Measurements from ENCODE around the gene OPHN1. TPM values are rescaled to one million over a fixed set of nuclear protein-coding genes. Genes with fewer than 3 reads are reported as not detected.

Gene OPHN1
- total and polyA plus RNA-seq, 2 donors: 4.3 to 19.6 TPM

DNA sequence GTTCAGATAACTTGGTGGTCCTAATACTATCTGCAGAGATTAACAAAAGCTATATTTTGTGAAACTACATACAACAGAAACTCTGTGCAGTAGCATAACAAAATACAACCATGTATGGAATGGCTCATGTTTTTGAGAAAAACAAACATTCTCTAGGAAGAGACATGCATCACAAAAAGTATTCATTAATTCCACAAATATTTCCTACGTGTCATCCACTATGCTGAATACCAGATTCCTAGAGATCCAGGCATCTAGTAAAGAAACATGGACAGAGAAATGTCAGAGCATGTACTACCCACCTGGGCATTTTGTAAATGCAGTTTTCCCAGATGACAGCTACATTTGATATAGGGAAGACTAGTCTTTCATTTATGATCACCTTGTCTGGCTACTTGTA lies 248.1 kb downstream of the OPHN1 start:
- 69% methylated on average over 1 of the region's 1 CpG for WGBS
- Histone ChIP-seq H3K36me3 (ENCODE audit: insufficient read depth) (no peaks in the 10 kb centered on the region), H3K4me1 (ENCODE audit: insufficient read depth) (no peaks in the 10 kb centered on the region), H3K4me3 (ENCODE audit: low read depth, low read length) (no peak overlapping the region), H3K27ac (ENCODE audit: low read depth) (no peak overlapping the region)
- no peak for DNase-seq (ENCODE audit: extremely low spot score)

DNA sequence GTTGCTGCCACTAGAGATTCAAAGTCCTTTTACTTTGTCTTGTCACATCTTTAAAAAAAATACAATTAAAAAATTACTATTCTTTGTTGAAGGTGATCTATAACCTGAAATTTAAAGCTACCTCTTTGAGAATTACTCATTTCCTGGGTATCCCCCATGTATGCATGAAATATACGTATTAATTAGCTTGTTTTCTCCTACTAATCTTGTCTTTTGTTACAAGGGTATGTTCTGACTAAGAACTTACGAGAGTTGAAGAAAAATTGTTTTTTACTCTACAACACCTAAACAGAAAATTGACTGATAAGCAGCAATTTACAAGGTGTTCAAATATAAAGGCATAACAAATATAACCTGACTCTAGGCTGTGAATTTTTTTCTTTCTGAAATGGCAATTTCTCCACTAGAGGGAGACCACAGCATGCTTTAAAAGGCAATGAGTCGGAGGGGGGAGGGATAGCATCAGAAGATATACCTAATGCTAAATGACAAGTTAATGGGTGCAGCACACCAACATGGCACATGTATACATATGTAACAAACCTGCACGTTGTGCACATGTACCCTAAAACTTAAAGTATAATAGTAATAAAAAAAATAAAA lies 249.6 kb downstream of the OPHN1 start:
- 53% methylated on average over 4 of the region's 4 CpGs for WGBS

DNA sequence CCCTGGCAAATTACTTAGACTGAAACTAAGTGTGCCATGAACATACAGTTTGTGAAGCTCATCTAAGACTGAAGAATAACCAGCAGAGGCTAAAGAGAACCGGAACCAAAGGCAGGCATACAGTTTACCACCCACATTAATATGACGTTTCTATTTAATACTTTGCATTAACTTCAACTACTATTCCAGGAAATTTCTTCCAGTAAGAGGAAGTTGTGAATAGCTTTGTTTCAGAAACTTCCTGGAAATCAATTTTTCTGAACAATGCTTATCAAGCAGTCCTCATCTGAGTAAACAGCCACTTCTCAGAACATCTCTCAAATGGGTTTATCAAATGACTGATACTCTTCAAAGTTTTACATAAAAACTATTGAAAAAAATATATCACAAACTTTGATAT lies 252.7 kb downstream of the OPHN1 start:
- 74% methylated on average over 2 of the region's 2 CpGs for WGBS
- Histone ChIP-seq H3K27ac (ENCODE audit: low read depth) (no peak overlapping the region), H3K36me3 (ENCODE audit: insufficient read depth) (no peaks in the 10 kb centered on the region), H3K4me3 (ENCODE audit: low read depth, low read length) (no peak overlapping the region), H3K4me1 (ENCODE audit: insufficient read depth) (no peaks in the 10 kb centered on the region)
- no peak for DNase-seq (ENCODE audit: extremely low spot score)

More for the DNA sequence above, 249.6 kb downstream of the OPHN1 start:
- H3K27ac ChIP-seq (ENCODE audit: low read depth): no peak overlapping the region
- DNase-seq (ENCODE audit: extremely low spot score): no peak
- no peaks in the 10 kb centered on the region for H3K4me1 ChIP-seq (ENCODE audit: insufficient read depth)
- H3K36me3 ChIP-seq (ENCODE audit: insufficient read depth): no peaks in the 10 kb centered on the region
- no peak overlapping the region for H3K4me3 ChIP-seq (ENCODE audit: low read depth, low read length)

DNA sequence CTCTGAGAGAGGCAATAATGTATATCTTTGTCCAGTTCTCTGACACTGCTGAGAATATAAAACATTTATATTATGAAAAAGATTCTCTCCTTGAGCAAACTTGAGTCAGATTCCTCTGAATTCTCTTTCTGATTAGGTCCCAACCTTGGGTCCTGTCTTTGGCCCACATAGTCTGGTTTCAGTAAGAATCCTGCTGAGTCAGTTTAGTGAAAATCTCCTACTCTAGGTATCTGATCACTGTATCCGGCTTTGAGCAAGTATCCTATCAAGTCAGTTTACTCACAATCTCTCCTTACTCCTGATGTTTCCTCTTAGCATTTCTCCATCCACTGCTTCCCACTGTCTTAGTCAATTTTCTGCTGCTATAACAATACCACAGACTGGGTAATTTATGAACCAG lies 253.9 kb downstream of the OPHN1 start:
- no peaks in the 10 kb centered on the region for H3K4me1 ChIP-seq (ENCODE audit: insufficient read depth)
- no peak for DNase-seq (ENCODE audit: extremely low spot score)
- WGBS: 98% methylated on average over 1 of the region's 1 CpG
- no peak overlapping the region for H3K27ac ChIP-seq (ENCODE audit: low read depth)
- H3K36me3 ChIP-seq (ENCODE audit: insufficient read depth): no peaks in the 10 kb centered on the region
- no peak overlapping the region for H3K4me3 ChIP-seq (ENCODE audit: low read depth, low read length)

DNA sequence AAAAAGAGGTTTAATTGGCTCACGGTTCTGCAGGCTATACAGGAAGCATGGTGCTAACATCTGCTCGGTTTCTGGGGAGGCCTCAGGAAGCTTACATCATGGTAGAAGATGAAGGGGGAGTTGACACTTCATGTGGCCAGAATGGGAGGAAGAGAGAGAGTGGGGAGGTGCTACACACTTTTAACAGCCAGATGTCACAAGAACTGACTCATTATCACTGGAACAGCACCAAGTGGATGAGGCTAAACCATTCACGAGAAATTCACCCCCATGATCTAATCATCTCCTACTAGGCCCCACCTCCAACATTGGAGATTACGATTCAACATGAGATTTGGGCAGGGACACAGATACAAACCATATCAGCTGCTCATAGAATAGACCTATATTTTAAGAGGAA lies 255.8 kb downstream of the OPHN1 start:
- DNase-seq (ENCODE audit: extremely low spot score): no peak
- Histone ChIP-seq H3K36me3 (ENCODE audit: insufficient read depth) (no peaks in the 10 kb centered on the region), H3K4me1 (ENCODE audit: insufficient read depth) (no peaks in the 10 kb centered on the region), H3K4me3 (ENCODE audit: low read depth, low read length) (no peak overlapping the region), H3K27ac (ENCODE audit: low read depth) (no peak overlapping the region)
- 81% methylated on average over 4 of the region's 4 CpGs for WGBS

DNA sequence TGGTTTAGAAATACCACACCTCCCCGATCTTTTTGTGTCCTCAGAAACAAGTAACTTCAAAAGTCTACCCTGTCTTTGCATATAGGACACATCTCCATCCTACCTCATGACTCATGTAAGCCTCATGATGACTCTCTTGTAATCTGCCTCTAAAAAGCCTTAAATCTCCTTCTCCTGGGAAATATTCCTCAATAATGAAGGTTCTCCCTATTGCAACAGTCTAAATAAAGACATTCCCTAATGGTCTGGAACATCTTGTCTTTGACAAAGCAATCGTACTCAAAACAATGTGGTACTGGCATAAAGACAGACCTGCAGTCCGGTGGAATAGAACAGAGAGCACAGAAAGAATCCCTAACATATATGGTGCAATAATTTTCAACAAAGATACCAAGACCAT lies 257.7 kb downstream of the OPHN1 start:
- Histone ChIP-seq H3K27ac (ENCODE audit: low read depth) (no peak overlapping the region), H3K4me3 (ENCODE audit: low read depth, low read length) (no peak overlapping the region), H3K4me1 (ENCODE audit: insufficient read depth) (no peaks in the 10 kb centered on the region), H3K36me3 (ENCODE audit: insufficient read depth) (no peaks in the 10 kb centered on the region)
- 77% methylated on average over 3 of the region's 3 CpGs for WGBS
- DNase-seq (ENCODE audit: extremely low spot score): no peak

DNA sequence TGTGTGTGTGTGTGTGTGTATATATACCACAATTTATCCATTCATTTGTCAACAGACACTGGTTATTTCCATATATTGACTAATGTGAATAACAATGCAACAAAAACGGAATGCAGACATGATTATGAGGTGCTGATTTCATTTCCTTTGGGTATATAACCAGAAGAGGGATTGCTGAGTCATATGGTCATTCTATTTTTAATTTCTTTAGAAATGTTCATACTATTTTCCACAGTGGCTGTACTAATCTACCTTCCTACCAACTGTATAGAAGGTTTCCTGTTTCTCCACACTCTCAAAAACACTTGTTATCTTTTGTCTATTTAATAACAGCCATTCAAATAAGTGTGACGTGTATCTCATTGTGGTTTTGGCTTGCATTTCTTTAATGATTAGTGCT lies 269.9 kb downstream of the OPHN1 start:
- no peak overlapping the region for H3K27ac ChIP-seq (ENCODE audit: low read depth)
- H3K4me3 ChIP-seq (ENCODE audit: low read depth, low read length): no peak overlapping the region
- 64% methylated on average over 2 of the region's 2 CpGs for WGBS
- DNase-seq (ENCODE audit: extremely low spot score): no peak
- no peaks in the 10 kb centered on the region for H3K4me1 ChIP-seq (ENCODE audit: insufficient read depth)
- no peaks in the 10 kb centered on the region for H3K36me3 ChIP-seq (ENCODE audit: insufficient read depth)

DNA sequence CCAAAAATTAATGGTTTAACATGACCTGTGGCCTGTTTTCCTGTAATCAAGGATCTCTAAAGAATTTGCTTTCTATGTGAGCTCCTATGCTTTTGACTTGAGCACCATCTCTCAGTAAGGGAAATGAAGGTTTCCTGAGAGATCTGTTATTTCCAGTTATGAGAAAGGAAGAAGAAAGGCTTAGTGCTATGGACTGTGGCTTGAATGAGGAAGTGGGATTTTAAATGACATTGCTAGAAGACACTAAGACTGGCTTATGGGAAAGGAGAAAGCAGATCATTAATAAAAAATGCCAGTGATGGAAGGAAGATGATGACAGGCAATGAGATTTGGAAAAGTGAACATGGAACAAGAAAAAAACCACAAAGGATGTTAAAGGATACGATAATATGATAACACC lies 285.4 kb downstream of the OPHN1 start:
- WGBS: 59% methylated on average over 1 of the region's 1 CpG
- no peak for DNase-seq (ENCODE audit: extremely low spot score)
- Histone ChIP-seq H3K4me1 (ENCODE audit: insufficient read depth) (no peaks in the 10 kb centered on the region), H3K4me3 (ENCODE audit: low read depth, low read length) (no peak overlapping the region), H3K27ac (ENCODE audit: low read depth) (no peak overlapping the region), H3K36me3 (ENCODE audit: insufficient read depth) (no peaks in the 10 kb centered on the region)

DNA sequence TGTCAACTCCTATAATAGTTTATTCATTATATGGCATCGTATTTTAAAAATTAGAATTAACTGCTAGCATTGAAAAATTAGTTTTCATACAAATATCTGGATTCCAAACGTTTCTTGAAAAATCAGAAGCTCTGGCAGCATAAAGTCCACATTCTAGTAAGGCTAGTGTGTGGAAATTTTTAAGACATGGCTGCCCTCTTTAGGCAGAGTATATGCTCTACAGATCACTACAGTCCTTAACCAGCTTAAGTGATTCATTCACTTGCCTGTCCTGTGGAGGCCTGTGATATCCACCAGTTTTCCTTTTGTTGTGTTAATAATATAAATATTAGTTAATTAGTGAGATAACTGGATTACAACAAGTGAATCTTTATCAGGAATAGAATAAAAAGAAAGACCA lies 287.2 kb downstream of the OPHN1 start:
- H3K4me3 ChIP-seq (ENCODE audit: low read depth, low read length): no peak overlapping the region
- 13% methylated on average over 2 of the region's 2 CpGs for WGBS
- DNase-seq (ENCODE audit: extremely low spot score): no peak
- H3K4me1 ChIP-seq (ENCODE audit: insufficient read depth): no peaks in the 10 kb centered on the region
- H3K36me3 ChIP-seq (ENCODE audit: insufficient read depth): no peaks in the 10 kb centered on the region
- H3K27ac ChIP-seq (ENCODE audit: low read depth): no peak overlapping the region

DNA sequence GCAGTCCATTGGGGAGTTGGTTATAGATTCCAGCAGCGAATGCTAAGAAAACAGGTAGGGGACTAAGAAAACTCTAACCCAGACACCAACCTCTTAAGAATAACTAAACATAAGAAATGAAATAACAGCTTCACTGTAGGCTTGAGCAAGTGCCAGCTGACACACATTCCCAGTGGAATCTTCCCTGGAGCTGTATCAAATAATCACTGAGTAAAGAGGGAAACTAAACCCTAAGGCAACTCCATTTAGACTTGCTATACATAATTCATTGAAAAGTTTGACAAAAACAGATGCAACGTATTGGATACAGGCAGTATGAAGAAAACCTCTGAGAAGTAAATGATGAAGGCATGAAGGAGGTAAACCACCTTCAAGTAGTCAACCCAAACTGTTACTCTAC lies 293.5 kb downstream of the OPHN1 start:
- Histone ChIP-seq H3K36me3 (ENCODE audit: insufficient read depth) (no peaks in the 10 kb centered on the region), H3K27ac (ENCODE audit: low read depth) (no peak overlapping the region), H3K4me1 (ENCODE audit: insufficient read depth) (no peaks in the 10 kb centered on the region), H3K4me3 (ENCODE audit: low read depth, low read length) (no peak overlapping the region)
- DNase-seq (ENCODE audit: extremely low spot score): no peak
- WGBS: 69% methylated on average over 2 of the region's 2 CpGs

DNA sequence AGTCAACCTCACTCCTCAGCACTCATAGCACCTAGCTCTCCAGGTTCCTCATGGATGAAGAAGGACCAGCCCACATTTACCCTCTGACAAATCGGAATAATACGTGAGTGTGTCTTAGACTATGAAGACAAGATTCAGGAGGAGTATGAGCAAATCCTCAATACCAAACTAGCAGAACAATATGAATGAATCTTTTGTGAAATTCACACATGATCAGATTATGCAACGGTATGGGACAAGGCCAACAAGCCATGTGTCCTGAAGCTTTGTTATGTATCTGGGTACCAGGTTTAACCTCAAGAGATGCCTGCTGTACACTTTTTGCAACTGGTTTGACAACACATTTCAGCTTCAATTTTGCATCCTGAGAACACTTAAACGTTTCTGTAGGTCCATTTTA lies 300.1 kb downstream of the OPHN1 start:
- DNase-seq (ENCODE audit: extremely low spot score): no peak
- no peaks in the 10 kb centered on the region for H3K4me1 ChIP-seq (ENCODE audit: insufficient read depth)
- H3K27ac ChIP-seq (ENCODE audit: low read depth): no peak overlapping the region
- H3K4me3 ChIP-seq (ENCODE audit: low read depth, low read length): no peak overlapping the region
- H3K36me3 ChIP-seq (ENCODE audit: insufficient read depth): no peaks in the 10 kb centered on the region
- WGBS: 89% methylated on average over 4 of the region's 4 CpGs

DNA sequence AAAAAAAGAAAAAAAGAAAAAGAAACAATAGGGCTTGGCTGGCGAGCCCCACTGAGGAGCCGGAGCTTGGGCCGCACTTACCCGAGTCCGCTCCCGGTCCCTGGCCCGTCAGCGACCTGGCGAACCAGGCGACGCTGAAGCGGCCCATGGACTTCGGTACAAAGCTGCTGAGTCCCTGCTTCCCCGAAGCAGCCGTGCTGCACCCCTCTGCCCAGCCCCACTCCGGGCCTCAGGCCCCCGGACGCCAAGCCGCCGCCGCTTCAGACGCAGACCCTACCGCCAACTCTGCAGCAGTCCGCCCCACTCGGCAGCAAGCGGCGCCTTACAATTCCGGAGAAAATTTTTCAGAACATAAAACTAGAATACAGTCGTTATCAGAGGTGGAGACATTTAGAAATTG lies 300.5 kb downstream of the OPHN1 start:
- no peak overlapping the region for H3K4me3 ChIP-seq (ENCODE audit: low read depth, low read length)
- H3K27ac ChIP-seq (ENCODE audit: low read depth): no peak overlapping the region
- H3K4me1 ChIP-seq (ENCODE audit: insufficient read depth): no peaks in the 10 kb centered on the region
- H3K36me3 ChIP-seq (ENCODE audit: insufficient read depth): no peaks in the 10 kb centered on the region
- no peak for DNase-seq (ENCODE audit: extremely low spot score)
- 98% methylated on average over 29 of the region's 29 CpGs for WGBS

DNA sequence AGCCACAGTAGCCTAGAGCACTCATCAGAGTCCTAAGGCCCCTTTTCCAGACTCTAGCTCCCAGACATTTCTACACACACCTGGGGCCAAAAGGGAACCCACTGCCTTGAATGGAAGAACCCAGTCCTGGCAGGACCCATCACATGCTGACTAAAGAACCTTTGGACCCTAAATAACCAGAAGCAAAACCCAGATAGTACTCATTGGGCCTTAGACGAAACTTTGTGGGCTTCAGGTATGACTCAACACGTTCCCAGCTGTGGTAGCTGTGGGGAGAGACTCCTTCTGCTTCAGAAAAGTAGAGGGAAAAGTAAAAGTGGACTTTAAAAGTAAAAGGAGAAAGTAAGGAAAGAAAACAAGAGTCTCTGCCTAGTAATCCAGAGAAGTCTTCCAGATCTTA lies 311.5 kb downstream of the OPHN1 start:
- Histone ChIP-seq H3K27ac (ENCODE audit: low read depth) (no peak overlapping the region), H3K4me3 (ENCODE audit: low read depth, low read length) (no peak overlapping the region), H3K4me1 (ENCODE audit: insufficient read depth) (no peaks in the 10 kb centered on the region), H3K36me3 (ENCODE audit: insufficient read depth) (peaks cover 3% of the 10 kb centered on the region)
- DNase-seq (ENCODE audit: extremely low spot score): no peak
- WGBS: 89% methylated on average over 2 of the region's 2 CpGs

DNA sequence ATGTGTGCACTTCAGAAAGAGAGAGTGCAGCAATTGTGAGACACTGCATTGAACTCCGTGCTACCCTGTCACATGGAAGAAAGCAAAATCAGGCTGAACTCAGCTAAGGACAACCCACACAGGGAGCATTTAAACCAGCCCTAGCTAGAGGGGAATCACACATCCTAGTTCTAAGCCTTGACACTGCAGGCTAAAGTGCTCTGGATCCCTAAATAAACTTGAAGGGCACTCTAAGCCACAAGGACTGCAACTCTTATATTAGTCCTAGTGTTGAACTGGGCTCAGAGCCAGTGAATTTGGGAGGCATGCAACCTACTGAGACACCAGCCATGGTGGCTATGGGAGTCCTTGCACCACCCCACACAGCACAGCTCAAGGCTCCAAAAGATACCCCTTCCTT lies 311.9 kb downstream of the OPHN1 start:
- no peaks in the 10 kb centered on the region for H3K4me1 ChIP-seq (ENCODE audit: insufficient read depth)
- WGBS: 77% methylated on average over 1 of the region's 1 CpG
- DNase-seq (ENCODE audit: extremely low spot score): no peak
- no peak overlapping the region for H3K27ac ChIP-seq (ENCODE audit: low read depth)
- peaks cover 3% of the 10 kb centered on the region for H3K36me3 ChIP-seq (ENCODE audit: insufficient read depth)
- no peak overlapping the region for H3K4me3 ChIP-seq (ENCODE audit: low read depth, low read length)

DNA sequence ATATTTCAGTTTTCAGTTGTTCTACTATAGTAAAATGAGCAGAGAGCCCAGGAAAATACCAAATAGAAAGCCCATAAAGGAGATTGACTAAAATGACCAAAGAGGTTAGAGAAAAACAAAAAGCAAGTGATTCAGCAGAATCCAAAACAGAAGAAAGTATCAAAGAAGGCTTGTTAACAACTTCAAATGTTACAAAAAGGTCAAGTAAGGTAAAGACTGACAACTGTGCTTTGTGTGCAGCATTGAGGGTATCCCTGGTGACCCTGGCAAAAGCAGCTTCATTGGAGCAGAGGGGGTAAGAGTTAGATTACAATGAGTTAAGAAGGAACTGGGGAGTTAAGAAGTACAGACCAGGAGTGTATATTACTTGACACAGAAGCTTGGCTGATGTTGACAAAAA lies 317.9 kb downstream of the OPHN1 start:
- Histone ChIP-seq H3K4me1 (ENCODE audit: insufficient read depth) (no peaks in the 10 kb centered on the region), H3K27ac (ENCODE audit: low read depth) (no peak overlapping the region), H3K4me3 (ENCODE audit: low read depth, low read length) (no peak overlapping the region), H3K36me3 (ENCODE audit: insufficient read depth) (no peaks in the 10 kb centered on the region)
- DNase-seq (ENCODE audit: extremely low spot score): no peak
